Omental fat pad (tissue), 4 donors: ENCODE results near the gene BAHCC1. TPM values are rescaled to one million over a fixed set of nuclear protein-coding genes. Genes with fewer than 3 reads are reported as not detected.

Experiments
- ATAC-seq: fragments of 150-250 bp; one replicate; pipeline ENCODE4 v1.9.1; 2016; ENCODE audit warnings: mild to moderate bottlenecking, moderate library complexity; ENCODE audit not compliant: low FRiP score
- DNase-seq: peaks from one replicate; pipeline ENCODE4 v3.0.0-alpha.2; 2019; ENCODE audit warnings: low spot score
- total RNA-seq, 4 donors: library from RNA; depleted of rRNA; stranded (reverse); fragments of >200 nt; gene quantifications; one replicate each; pipeline ENCODE4 v1.1.0, GENCODE V29; 2016
- TF ChIP-seq, protein P1 (sequence below), 3 donors: fragments of 450-650 bp; IDR thresholded peaks; one replicate each; pipeline ENCODE4 v1.5.1; 2016 to 2017; ENCODE audit warnings: antibody characterized with exemption in 3 of 3, mild to moderate bottlenecking in 3 of 3, moderate library complexity in 2 of 3

BAHCC1 gene
- total RNA-seq, 4 donors from 2014 or later, result 4.8 to 20.8 (median 7.1) TPM

DNA sequence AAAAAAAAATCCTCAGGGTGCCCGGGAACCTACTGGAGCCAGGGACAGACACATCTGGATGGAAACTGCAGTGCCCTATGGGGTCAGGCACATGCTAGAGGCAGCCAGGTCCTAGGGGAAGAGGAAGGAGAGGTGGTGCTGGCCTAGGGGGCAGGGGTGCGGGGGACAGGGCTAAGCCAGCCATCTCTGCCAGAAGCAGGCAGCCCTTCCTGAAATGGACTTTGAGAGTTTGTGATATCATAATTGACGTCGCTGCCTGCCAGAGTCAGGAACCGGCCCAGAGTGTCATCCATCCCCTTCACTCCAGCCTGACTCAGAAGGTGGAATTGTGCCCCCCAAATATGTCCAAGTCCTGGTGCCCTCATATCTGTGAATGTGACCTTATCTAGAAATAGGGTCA is 25.0 kb upstream of the BAHCC1 start:
- ATAC-seq (no peak), DNase-seq (no peak)
- TF ChIP-seq, protein P1, sequence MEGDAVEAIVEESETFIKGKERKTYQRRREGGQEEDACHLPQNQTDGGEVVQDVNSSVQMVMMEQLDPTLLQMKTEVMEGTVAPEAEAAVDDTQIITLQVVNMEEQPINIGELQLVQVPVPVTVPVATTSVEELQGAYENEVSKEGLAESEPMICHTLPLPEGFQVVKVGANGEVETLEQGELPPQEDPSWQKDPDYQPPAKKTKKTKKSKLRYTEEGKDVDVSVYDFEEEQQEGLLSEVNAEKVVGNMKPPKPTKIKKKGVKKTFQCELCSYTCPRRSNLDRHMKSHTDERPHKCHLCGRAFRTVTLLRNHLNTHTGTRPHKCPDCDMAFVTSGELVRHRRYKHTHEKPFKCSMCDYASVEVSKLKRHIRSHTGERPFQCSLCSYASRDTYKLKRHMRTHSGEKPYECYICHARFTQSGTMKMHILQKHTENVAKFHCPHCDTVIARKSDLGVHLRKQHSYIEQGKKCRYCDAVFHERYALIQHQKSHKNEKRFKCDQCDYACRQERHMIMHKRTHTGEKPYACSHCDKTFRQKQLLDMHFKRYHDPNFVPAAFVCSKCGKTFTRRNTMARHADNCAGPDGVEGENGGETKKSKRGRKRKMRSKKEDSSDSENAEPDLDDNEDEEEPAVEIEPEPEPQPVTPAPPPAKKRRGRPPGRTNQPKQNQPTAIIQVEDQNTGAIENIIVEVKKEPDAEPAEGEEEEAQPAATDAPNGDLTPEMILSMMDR (IDR thresholded peaks at IDR 0.05), result no peak

DNA sequence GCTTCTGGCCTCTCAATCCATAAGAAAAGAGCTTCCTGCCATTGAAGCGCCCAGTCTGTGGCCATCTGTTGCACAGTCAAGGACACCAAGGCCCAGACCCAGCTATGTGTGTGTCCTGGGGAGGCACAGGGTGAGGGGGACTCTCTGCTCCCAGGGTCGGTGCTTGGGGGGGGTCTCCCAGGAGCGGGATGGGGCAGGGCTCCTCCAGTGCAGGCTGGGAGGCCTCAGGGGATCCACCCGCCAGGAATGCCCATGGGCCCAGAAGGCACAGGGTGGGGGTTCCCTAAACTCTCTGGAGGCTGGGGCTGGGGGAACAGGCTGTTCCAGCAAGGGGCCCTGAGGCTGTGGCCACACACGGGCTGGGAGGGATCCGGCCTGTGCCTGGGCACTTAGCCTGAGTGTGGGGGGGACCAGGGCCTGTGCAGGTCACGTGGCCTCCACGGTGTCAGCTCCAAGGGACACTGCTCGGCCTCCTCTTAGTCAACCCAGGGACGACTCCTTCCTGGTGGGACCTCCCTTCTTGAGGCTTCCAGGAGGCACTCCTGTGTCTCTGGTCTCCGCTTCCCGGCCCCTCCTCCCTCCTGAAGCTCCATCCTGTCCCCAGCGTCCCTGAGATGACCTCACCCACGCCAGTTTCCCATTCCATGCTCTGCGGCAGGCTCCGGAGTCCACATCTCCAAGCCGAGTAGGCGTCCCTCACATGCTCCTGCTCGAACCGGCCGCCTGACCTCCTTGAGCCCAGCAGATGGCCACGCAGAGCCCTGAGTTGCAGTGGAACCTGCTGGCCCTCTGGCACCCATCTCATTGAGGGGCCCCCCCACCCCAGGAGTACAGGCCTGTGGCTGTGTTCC is 23.1 kb upstream of the BAHCC1 start:
- TF ChIP-seq, protein P1 (IDR thresholded peaks at IDR 0.05), result no peak
- DNase-seq (no peak), ATAC-seq (no peak)

DNA sequence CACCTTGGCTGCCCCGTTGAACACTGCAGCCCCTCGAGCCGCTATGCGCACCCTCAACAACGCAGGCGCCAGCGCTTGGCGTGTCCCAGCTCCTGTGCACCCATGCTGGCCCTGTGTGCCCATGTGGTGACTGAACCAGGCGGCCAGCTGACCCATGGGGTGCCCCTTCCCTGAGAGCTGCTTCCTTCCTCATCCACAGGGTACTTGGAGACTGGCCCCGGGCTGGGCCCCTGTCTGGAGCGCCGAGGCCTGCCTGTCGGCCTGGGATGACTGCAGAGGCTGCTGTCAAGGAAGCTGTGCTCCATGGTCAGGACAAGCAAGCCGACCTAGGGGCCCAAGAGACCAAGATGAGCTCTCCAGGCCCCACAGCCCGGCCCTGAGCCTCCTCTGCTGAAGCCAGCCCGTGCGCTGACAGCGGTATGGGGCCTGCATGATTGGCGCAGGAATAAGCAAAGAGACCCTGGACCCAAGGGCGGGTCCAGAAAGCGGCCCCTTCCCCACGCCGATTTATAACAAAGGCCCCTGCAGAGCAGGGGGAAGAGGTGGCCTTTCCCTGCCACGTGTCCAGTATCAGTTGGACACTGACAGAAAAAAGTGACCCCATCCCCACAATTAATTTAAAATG is 21.6 kb upstream of the BAHCC1 start:
- DNase-seq (no peak), ATAC-seq (no peak)
- TF ChIP-seq, protein P1 (IDR thresholded peaks at IDR 0.05), result no peak

DNA sequence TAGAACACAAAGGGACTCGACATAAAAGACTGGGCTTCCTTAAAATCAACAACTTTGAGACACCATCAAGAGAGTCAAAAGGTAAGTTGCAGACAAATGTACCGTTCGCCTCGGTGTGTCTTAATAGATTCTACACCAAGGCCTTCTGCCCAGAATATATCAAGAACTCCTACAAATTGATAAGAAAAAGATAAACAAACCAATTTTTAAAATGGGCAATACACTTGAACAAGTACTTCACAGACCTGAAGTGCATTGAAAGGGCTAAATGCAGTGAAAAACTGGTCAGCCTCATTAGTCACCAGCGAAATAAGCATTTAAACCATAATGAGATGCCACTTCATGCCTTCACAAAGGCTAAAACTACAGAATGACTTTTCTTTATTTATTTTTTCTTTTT is 20.4 kb upstream of the BAHCC1 start:
- ATAC-seq, result no peak

DNA sequence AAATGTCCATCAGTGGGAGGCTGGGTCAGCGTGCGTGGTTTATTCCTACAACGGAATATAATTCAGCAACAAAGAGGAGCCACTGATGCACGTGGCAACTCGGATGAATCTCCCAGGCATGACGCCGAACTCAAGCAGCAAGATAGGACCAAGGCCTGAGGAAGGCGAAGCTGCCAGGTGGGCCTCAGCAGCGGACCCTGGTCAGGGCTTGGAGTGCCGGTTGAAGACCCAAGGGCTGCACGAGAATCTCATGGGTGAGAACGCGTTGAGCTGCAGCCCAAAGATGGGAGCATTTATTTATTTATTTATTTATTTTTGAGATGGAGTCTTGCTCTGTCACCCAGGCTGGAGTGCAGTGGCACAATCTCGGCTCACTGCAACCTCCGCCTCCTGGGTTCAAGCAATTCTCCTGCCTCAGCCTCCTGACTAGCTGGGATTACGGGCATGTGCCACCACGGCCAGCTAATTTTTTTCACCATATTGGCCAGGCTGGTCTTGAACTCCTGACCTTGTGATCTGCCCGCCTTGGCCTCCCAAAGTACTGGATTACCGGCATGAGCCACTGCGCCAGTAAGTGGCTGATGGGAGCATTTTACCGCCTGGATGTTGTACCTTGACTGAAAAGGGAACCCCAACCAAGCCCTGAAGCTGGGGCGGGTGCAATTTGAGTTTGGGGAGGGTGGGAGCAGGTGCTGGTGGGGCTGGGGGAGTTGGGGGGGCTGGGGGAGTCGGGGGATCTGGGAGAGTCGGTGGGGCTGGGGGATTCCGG is 18.1 kb upstream of the BAHCC1 start:
- DNase-seq, result no peak
- ATAC-seq, result no peak

More for the DNA sequence above, 20.4 kb upstream of the BAHCC1 start:
- TF ChIP-seq, protein P1 (IDR thresholded peaks at IDR 0.05), result no peak
- DNase-seq, result no peak

DNA sequence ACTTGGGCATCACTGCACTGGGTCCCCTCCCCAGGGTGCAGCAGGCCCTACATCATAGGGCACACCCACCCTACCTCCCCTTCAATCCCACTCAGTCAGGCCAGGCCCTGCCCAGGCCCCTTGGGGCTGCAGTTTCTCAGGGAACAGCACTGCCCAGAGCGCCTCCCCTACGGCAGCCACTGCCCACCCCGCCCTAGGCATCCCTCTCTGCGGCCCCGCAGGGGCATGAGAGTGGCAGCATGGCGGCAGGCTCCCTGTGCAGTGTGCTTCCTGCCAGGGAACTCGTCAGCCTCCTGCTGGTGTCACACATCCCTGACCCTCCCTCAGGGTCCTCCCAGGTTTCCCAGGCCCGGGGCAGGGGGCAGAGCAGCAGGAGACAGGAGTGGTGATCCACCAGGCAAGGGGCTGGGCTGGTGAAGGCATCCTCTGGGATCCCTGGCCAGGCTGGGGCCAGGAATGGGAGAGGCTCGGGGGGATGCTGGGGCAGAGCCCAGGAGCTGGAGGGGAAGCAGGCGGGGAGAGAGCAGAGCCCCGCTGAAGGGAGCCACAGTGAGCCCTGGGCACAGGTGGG is 16.2 kb upstream of the BAHCC1 start:
- no peak for DNase-seq
- ATAC-seq, result no peak
- TF ChIP-seq, protein P1 (IDR thresholded peaks at IDR 0.05), result no peak

More for the DNA sequence above, 18.1 kb upstream of the BAHCC1 start:
- TF ChIP-seq, protein P1 (IDR thresholded peaks at IDR 0.05), result no peak
